Fibroblast of peridontal ligament (primary cell): Measurements from ENCODE around the gene HDGFL2.
"Not testable (repeated sequence)": the region's sequence is repeated elsewhere in the genome, so short reads cannot be mapped to it uniquely, and the experiment has no call there.

Experiments used
- DNase-seq: peaks from one replicate; pipeline ENCODE4 v3.0.0-alpha.2; 2010; ENCODE audit errors: extremely low read depth

Gene HDGFL2

DNA sequence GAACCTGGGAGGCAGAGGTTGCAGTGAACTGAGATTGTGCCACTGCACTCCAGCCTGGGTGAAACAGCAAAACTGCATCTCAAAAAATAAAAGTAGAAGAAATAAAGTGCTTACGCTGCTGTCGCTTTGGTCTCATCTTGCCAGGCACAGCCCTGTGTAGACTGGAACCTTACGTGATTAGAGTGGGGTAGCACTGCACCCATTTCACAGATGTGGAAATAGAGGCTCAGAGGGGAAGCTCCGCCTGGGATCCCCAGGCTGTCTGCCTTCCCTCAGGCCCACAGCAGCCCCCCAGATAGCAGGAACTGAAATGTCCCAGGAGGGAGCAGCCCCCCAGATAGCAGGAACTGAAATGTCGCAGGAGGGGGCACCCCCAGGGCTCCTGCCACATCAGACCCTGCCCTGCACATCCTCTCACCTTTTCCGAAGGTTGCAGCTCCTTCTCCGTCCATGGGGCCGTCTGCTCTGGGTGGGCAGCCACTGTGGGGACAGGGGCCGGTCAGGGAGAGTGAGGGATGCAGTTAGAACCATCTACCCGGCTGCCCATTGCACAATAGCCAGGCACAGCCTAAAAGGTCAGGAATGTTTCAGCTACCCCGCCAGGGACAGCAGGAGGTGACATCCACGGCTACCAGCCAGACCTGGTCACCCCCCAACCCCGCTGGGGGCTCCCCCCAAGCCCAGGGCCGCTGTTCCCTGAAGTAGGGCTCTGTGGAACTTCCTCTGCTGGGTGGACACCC is 44.3 kb downstream of the HDGFL2 start:
- no peak for DNase-seq

DNA sequence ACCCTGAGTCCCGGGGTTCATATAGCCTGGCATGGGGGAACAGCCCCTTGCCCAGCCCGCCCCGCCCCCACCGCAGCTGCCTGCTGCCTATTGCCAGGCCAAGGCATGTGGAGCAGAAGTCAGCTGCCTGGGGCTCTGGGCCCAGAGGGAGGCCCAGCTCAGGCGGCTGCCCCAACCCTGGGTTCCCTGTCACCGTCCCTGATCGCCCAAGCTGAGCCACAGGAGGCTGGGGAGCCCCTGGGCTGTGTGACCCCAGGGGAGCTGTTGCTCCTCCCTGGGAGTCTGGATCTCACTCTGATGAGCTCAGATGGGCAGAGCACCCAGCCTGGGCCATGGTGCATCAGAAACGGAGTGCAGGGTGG is 44.8 kb downstream of the HDGFL2 start:
- no peak for DNase-seq

DNA sequence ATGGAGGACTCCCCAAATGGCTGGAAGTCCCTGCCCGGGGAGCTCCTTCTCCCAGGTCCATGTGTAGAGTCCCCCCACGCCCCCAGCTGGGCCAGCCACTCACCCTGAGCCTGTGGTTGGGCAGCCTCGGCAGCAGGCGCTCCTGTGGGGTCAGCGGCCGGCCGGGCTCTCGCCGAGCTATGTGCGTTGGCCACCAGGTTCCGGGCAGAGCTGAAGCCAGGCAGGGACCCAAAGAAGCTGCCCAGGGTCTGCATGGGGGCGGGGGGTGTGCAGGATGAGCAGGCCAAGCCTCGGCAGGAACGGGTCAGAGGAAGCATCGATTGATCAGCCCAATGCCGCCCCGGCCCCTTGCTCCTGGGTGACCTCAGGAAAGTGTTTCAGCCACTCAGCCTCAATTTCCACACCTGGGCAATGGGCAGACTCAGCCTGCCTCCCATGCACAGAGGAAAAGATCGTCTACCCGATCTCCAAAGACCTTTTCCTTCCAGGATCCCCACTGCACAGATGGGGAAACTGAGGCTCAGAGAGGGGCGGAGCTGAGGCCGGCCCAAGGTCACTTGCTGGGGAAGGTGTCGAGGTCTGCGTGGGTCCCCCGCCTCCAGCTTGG is 45.5 kb downstream of the HDGFL2 start:
- no peak for DNase-seq

DNA sequence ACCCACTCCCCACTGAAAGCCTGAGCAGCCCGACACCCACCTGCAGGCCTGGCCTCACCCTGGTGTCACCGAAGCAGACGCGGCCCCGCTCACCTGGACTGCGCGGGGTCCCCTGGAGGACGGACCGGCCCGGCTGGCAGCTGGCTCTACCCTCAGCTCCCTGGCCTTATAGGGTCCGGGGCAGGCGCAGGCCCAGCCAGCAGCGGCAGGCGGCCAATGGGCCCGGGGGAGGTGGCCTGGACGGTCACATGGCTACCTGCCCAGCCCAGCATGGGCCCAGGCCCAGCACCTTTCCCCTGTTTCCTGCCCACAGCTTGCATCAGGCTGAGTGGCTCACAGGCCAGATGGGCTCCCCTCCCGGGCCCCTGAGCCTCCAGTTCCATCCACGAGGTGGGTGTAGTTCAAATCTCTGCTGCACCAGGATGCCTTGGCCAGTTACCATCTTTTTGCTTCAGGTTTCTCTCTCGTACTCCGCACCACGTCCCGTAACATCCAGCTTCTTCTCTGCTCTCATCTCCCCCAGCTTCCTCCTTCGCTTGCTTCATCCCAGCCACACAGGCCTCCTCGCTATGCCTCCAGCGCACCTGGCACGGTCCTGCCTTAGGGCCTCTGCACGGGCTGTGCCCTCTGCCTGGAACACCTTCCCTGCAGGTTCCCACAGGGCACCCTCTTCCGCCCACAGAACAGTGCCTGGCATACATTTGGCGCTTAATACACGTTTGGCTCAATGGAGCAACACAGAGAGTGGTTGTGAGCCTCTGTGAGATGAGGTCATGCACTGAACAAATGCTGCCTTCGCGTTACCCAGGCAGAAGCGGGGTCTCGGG is 46.5 kb downstream of the HDGFL2 start, which contains the start of gene PLIN4:
TSS of gene PLIN4 (minus strand) at position 142 of the 827 bp plus-strand sequence. CDS start 214 bp downstream, outside the sequence.
- peak; percentile 59 for DNase-seq

DNA sequence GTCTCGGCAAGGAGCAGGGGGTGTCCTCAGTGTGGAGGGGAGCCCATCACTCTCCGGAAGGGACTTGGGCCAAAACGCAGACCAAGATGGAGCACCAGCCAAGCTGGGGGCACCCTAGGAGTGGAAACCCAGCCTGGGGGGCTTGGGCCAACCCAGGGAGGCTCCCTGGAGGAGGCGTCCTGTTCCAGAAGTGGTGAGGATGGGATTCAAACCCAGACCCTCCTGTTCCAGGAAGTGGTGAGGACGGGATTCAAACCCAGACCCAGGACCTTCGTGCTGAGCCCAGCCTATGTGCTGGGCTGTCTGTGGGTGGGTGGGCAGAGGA is 47.0 kb downstream of the HDGFL2 start:
- DNase-seq: no peak

DNA sequence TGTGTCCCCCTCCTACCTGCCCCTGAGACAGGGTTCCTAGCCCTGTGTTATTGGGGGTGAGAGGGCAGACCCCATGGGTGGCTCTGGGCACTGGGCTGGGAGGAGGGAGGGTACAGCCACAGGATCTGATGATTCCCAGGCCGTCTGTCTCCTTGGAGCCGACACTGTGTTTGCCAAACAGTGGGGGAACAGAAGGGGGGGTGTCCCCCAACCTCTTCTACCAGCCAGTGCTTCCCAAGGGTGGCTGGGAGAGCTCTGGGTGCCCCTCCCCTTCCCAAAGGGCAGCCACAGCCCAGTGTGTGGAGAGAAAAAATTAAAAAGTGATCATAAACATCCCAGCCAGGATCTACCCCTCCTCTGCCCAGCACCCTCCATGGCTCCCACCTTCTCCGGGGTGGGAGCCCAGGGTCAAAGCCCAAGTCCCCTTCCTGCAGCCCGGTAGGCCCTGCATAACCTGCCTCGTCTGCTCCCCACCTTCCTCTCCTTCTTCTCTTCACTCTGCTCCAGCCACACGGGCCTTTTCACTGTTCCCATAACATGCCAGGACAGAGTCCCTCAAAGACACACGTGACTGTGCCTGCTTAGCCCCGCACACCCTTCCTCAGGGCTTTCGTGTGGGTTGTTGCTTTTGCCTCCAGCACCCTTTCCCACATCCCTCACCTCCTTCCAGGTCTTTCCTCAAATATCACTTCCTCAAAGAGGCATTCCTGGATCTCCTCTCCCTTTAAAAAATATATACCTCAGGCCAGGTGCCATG is 47.6 kb downstream of the HDGFL2 start:
- DNase-seq: peak; percentile 29

DNA sequence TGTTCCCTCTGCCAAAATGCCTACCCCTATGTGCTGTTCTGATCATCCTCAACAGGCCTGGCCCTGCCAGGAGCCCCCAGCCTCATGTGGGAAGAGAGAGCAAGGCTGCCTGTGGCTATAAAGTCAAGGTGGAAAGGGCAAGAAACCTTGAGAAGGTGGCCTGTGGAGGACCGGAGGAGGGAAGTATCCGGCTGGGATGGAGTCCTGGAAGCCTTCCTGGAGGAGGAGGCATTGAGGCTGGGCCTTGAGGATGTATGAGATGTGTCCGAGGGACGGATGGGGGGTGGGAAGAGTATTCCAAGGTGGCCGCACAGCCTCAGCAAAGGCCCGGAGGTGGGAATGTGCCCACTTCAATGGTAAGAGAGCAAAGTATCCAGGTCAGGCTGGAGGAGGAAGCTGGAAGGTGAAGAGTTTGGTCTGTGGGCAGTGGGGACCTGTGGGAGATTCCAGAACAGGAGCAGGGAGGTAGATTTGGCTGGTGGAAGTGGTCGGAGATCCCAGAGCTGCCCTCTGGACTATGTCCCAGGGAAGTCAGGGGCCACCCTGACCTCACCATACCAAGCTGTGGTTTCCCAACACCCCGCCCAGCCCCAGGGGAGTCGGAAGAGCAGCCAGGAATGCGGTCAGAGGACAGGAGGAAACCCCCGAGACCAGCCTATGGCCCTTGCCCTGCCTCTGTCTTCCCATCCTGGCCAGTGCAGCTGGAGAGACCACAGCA is 49.2 kb downstream of the HDGFL2 start:
- DNase-seq: no peak

DNA sequence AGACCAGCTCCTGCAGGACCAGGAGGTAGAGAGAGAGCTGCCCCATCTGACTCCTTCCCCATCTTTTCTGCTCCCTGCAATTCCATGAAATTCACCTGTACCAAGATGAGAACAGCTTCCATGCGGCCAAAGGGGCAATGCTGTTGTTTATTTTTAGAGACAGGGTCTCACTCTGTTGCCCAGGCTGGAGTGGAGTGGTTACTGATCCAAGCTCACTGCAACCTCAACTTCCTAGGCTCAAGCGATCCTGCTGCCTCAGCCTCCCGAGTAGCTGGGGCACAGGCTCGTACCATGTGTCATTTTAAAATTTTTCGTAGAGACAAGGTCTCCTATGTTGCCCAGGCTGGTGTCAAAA is 49.8 kb downstream of the HDGFL2 start:
- DNase-seq: no peak

DNA sequence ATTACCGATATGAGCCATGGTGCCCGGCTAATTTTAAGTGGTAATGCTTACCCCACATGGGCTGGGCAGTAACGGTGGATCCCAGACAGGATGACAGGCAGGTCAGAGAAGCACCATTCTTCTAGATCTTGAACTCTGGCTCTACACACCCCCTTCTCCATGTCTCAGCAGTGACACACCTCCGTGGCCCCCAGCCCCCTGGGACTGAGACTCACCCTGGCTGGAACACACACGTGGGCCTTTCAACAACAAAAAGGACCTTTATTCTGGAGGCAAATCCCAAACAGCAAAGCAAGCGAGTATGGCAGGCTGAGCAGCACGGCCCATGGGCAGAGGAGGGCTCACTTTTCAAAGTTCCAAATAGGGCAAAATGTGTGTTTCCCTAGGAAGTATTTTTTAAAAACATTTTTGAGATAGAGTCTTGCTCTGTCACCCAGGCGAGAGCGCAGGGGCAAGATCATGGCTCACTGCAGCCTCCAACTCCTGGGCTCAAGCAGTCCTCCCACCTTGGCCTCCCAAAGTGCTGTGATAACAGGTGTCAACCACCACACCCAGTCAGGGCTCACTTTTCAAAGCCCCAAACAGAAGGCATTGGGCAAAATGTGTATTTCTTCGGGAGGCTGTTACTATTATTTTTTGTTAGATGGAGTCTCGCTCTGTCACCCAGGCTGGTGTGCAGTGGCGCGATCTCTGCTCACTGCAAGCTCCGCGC is 50.4 kb downstream of the HDGFL2 start:
- DNase-seq: no peak

DNA sequence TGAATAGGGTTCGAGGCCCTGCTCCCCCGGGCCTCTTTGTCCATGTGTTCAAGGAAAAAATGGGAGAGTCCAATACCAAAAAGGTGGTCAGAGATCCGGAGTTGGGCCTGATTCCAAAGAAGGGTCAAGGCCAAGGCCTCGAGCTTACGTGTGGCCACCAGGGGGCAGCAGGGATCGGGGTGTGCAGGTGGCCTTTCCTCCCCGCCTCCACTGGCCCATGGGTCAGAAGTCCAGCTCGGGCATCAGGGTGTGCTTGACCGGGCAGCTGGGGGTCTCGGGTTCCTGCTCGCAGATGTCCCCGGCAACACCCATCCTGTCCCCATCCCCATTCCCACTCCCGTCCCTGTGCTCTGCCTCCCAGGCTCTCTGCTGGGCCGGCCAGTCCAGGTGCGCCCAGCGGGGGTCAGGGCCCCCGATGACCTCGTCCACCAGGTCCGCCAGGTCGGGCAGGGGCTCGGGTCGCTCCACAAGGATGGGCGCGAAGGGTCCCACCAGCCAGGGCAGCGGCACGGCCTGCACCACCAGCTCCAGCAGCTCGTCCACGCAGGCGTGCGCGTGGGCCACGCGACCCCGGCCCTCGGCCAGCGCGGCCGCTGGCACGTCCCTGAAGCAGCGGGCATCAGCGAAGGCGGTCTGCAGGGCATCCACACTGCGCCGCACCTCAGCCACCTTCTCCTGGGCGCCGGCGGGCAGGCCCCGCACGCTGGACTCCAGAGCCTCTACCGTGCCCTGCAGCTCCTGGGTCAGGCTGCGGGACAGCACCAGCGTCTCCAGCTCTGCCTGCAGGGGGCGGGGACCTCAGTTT is 51.4 kb downstream of the HDGFL2 start:
- no peak for DNase-seq

DNA sequence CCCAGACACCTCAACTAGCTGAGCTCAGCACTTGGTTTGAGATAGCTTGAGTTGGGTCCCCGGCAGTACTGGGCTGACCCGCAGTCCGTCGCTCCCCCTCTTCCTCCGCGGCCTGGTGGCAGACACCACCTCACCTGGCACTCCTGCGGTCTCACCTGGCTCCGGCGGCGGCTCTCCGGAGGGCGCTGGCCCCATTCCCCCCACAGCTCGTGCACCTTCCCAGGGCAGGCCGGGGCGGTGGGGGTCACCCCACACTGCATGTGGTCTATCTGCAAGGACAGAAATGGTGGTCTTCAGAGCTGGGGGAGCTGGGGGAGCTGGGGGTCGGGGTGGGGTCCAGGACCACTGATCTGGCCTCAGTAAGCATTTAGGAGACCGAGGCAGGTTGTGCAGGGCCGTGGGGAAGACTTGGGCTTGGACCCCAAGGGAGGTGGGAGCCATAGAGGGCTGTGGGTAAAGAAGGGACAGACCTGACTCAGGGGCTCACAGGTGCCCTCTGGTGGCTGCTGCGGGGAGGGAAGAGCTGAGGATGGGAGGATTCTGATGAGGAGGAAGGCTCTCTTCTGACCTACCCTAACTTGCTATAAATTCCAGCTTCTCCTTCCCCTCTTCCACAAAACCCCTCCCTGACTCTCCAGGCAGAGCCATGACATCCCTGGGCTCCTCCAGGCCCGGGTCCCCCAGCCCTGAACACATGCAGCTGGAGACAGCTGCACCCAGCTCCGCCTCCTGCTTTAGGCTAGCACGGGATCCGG is 52.9 kb downstream of the HDGFL2 start:
- DNase-seq: peak; percentile 25

DNA sequence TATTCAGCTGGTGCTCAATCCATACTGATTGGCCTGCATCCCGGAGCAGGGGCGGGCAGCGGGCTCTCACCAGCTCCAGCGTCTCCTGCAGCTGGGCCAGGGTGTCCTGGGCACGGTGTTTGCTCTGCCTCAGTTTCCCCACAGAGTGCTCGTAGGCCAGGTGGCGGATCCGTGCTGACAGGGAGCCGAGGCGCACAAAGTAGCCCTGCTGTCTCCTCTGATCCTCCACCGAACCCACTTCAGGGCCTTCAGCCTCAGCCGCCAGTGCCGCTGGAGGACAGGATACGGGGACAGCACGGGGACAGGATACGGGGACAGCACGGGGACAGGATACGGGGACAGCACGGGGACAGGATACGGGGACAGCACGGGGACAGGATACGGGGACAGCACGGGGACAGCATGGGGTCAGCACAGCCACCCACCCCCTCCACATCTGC is 53.5 kb downstream of the HDGFL2 start:
- DNase-seq: no peak

DNA sequence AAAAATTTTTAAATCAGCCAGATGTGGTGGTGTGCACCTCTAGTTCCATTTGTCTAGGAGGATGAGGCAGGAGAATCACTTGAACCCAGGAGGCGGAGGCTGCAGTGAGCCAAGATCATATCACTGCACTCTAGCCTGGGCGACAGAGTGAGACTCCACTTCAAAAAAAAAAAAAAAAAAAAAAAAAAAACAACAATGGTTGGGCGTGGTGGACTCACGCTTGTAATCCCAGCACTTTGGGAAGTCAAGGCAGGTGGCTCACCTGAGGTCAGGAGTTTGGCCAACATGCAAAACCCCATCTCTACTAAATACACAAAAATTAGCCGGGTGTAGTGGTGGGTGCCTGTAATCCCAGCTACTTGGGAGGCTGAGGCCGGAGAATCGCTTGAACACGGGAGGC is 55.3 kb downstream of the HDGFL2 start:
- DNase-seq: not testable (repeated sequence)

DNA sequence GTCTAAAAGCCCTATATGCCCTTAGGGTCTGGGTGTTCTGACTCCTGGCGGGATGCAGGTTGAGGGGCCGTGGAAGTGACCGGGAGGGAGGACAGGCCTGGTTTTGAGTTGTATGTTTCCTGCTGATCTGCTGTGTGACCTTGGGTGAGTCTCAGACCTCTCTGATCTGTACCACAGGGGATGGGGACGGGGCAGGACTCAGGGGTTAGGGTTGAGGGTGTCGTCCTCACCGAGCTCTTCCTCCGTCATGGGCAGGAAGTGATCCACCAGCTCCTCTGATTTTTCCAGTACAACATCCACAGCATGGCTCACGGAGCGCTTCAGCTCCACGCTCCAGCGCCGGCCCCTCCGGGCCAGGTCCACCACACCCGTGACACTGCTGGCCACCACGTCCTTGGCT is 56.7 kb downstream of the HDGFL2 start:
- DNase-seq: no peak

DNA sequence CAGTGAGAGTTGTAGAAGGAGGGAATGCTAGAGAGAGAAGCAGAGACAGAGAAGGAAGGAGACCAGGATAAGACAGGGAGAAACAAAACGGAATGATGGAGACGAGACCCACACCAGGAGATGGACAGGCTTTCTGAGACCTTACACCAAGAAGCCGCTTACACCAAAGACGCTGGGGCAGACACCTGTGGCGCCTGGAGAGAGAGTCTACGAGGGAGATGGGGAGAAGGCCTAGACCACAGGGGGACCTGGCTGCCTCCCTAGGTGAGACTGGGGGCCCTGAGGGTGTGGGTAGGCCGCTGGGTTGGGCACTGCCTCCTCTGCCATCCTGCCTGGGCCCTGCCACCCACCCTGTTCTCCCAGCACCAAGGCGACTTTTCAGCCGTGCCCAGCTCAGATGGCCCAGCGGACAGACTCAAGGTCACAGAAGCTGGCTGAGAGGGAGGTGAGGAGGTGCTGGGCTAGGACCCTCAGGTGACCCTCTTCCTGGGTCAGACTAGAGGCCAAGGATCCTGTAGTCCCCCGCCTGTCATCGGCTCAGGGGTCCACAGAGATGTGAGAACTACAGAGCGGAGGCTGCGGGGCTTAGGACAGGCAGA is 57.9 kb downstream of the HDGFL2 start:
- no peak for DNase-seq

DNA sequence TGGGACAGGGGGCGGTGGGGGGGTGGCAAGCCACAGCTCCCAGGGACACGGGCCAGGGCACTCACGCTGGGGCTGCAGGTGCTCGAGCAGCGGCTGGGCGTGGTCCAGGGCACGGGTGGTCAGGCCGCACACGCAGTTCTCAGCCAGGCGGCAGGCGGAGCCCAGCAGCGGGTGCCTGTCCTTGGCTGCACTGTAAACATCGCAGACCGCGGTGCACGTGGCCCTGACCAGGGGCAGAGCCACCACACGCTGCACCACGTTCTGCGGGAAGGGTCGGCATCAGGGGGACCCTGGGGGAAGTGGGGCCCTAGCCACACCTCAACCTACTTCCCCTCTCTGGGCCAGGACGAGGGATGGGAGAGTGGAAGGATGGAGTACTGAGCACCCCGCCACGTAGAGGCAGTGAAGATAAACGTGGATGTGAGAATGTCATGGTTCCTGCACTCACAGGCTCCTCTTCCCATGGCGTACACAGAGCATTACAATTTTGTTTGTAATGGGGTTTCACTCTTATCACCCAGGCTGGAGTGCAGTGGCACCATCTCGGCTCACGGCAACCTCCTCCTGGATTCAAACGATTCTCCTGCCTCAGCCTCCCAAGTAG is 59.6 kb downstream of the HDGFL2 start:
- no peak for DNase-seq

DNA sequence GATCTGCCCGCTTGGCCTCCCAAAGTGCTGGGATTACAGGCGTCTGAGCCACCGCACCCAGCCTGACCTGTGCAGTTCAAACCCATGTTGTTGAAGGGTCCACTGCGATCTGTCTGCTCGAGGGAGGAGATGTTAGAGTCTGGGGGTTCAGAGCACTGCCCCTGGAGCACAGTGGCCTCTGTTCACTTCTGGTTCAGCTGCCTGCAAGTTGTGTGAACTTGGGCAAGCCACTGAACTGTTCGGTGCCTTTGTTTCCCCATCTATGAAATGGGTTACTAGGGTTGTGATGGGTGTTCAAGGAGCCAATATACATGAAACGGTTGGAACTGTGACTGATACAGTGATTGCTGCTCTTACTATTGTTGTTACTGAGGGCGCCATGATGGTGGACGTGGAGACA is 61.2 kb downstream of the HDGFL2 start:
- DNase-seq: no peak

DNA sequence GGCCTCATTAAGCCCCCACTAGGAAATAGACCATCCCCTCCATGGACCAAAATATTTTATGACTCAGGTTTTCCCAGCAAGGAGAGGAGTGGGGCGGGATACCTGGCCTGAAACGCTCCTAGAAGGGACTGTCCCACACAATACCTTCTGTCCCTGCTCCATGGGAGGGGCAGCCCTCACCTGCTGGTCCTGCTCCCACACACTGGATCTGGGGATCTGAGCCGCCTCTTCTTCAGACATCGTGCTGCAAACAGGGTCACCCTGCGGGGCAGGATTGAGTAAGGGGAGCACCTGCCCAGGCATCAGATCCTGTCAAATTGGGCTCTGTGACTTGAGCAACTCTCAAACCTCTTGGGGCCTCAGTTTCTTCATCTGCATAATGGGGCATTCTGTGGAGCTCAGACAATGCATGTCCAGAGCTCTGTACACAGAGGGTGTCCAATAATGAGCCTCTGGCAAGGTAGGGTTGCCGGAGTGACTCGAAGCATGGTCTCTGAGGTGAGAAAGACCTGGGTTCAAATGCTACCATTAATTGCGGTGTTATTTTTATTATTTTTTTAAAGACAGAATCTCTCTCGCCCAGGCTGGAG is 61.8 kb downstream of the HDGFL2 start:
- no peak for DNase-seq
